GM23338 (cell line): Measurements from ENCODE around the gene MSH4. TPM values are rescaled to one million over a fixed set of nuclear protein-coding genes. Genes with fewer than 3 reads are reported as not detected.

Source experiments
- ATAC-seq: fragments of 200-7000 bp; cut with Tn5 transposase; 3 replicates; pipeline ENCODE4 v1.9.1; 2020
- DNase-seq: peaks from one replicate; pipeline ENCODE4 v3.0.0-alpha.2; 2015; ENCODE audit warnings: low spot score
- H2AFZ ChIP-seq: fragments of 200-600 bp; sonication (generic); 2 replicates; pipeline ENCODE4 v1.8.0; 2016; ENCODE audit warnings: antibody characterized with exemption, mild to moderate bottlenecking, moderate library complexity
- H3F3A ChIP-seq: fragments of 200-600 bp; sonication (generic); replicated peaks from 2 replicates; pipeline ENCODE4 v1.8.0; 2017; ENCODE audit warnings: antibody characterized with exemption, mixed run types, low read depth
- H3K27ac ChIP-seq: fragments of 200-600 bp; sonication (generic); 2 replicates; pipeline ENCODE4 v1.6.1; 2016; ENCODE audit warnings: low read depth
- H3K27me3 ChIP-seq: fragments of 200-600 bp; sonication (generic); 2 replicates; pipeline ENCODE4 v1.8.0; 2016; ENCODE audit warnings: mild to moderate bottlenecking, mixed run types, moderate library complexity; ENCODE audit not compliant: insufficient read depth
- H3K36me3 ChIP-seq: fragments of 200-600 bp; sonication (generic); 2 replicates; pipeline ENCODE4 v1.8.0; 2016; ENCODE audit warnings: mild to moderate bottlenecking; ENCODE audit not compliant: insufficient read depth
- H3K4me1 ChIP-seq: fragments of 200-600 bp; sonication (generic); 2 replicates; pipeline ENCODE4 v1.8.0; 2016; ENCODE audit warnings: mild to moderate bottlenecking, moderate library complexity; ENCODE audit not compliant: insufficient read depth
- H3K4me2 ChIP-seq: fragments of 200-600 bp; sonication (generic); 2 replicates; pipeline ENCODE4 v1.7.1; 2017; ENCODE audit warnings: mixed run types
- H3K4me3 ChIP-seq: fragments of 200-600 bp; sonication (generic); 2 replicates; pipeline ENCODE4 v1.6.1; 2016; ENCODE audit warnings: mixed run types
- H3K79me2 ChIP-seq: fragments of 200-600 bp; sonication (generic); replicated peaks from 2 replicates; pipeline ENCODE4 v1.8.0; 2017; ENCODE audit warnings: mild to moderate bottlenecking; ENCODE audit not compliant: insufficient read depth
- H3K9me2 ChIP-seq: fragments of 200-600 bp; sonication (generic); 2 replicates; pipeline ENCODE4 v1.8.0; 2017; ENCODE audit not compliant: insufficient read depth
- H4K20me1 ChIP-seq: fragments of 200-600 bp; sonication (generic); replicated peaks from 2 replicates; pipeline ENCODE4 v1.8.0; 2017; ENCODE audit warnings: mild to moderate bottlenecking; ENCODE audit not compliant: insufficient read depth
- H3K27ac Mint-ChIP-seq: 2 replicates; pipeline ENCODE4 v1.8.0; 2020; ENCODE audit warnings: inconsistent platforms, mild to moderate bottlenecking, moderate library complexity, mixed read lengths
- H3K27me3 Mint-ChIP-seq: 3 replicates; pipeline ENCODE4 v1.8.0; 2022; ENCODE audit warnings: low read depth, mild to moderate bottlenecking, moderate library complexity, mixed read lengths, inconsistent platforms; ENCODE audit not compliant: insufficient read depth, poor library complexity
- H3K36me3 Mint-ChIP-seq: 3 replicates; pipeline ENCODE4 v1.8.0; 2021; ENCODE audit warnings: low read depth, mild to moderate bottlenecking, inconsistent platforms, moderate library complexity, mixed read lengths
- H3K4me1 Mint-ChIP-seq: 3 replicates; pipeline ENCODE4 v1.8.0; 2020; ENCODE audit warnings: mild to moderate bottlenecking, inconsistent platforms, mixed read lengths
- H3K4me3 Mint-ChIP-seq: 3 replicates; pipeline ENCODE4 v1.8.0; 2021; ENCODE audit warnings: moderate library complexity, mild to moderate bottlenecking, inconsistent platforms, mixed read lengths
- H3K9me3 Mint-ChIP-seq: 3 replicates; pipeline ENCODE4 v1.8.0; 2020; ENCODE audit warnings: moderate library complexity, mild to moderate bottlenecking, inconsistent platforms, mixed read lengths
- polyA plus RNA-seq: library from polyadenylated mRNA; unstranded; fragments of >200 nt; fragmentation: Nextera tagmentation; extraction: Ambion mirVana; gene quantifications from 2 replicates; pipeline ENCODE4 v1.2.1, GENCODE V29; 2016
- total RNA-seq: library from RNA; depleted of rRNA; stranded (reverse); fragments of >200 nt; shearing (Covaris generic); gene quantifications from 2 replicates; pipeline ENCODE4 v1.2.3, GENCODE V29; 2014
- TF ChIP-seq, protein P1 (sequence below), 2 experiments: fragments of 200-600 bp in 1 of 2; sonication (generic) in 1 of 2; conservative IDR thresholded peaks; 2 replicates each; pipeline versions ENCODE4 v1.5.1 to v1.6.1; 2016 to 2017; ENCODE audit warnings: antibody characterized with exemption in 2 of 2, low read depth in 2 of 2, mild to moderate bottlenecking in 2 of 2, moderate library complexity in 1 of 2
- TF ChIP-seq, protein P2 (sequence below): fragments of 250-450 bp; sonication (Bioruptor Pico); IDR thresholded peaks from 2 replicates; pipeline ENCODE4 v1.5.0; 2020; ENCODE audit warnings: mild to moderate bottlenecking, moderate library complexity

MSH4 gene
- total and polyA plus RNA-seq, 2 experiments from 2014 or later: 0.10 to 0.24 TPM

DNA sequence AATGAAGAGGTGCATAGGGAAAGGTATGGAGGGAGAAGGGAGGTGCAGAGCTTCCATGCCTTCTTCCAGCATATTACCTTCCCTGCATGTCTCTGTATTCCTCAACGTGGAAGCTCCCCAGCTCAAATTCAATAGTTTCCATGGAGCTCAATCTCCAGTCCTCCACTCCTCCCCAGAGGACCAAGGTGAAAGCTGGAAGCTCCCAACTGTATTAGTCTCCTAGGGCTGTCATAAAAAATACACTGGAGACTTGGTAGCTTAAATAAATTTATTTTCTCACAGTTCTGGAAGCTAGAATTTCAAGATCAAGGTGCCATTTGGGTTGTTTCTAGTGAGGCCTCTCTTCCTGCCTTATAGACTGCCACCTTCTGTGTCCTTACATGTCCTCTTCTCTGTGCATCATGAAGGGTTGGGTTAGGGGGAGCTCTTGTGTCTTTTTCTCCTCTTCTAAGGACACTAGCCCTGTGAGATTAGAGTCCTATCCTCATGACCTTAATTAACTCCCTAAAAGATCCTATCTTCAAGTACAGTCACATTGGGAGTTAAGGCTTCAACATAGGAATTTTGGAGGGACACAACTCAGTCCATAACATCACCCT lies 32.5 kb upstream of the MSH4 start:
- Histone ChIP-seq H3K9me2 (0 out of 2 replicates have a peak, but pooled peaks cover 1% of the 10 kb centered on the region), H3K27me3 (no peaks in the 10 kb centered on the region), H3K27ac (no peak overlapping the region), H3K36me3 (no peaks in the 10 kb centered on the region), H2AFZ (no peak overlapping the region), H3K4me2 (no peak overlapping the region), H3K4me1 (peaks cover 4% of the 10 kb centered on the region; the same call in 1 of the 2 replicates), H3K4me3 (no peak overlapping the region), H4K20me1 (0 out of 2 replicates have a peak, but pooled peaks cover 5% of the 10 kb centered on the region), H3K79me2 (no peaks in the 10 kb centered on the region), H3F3A (no peaks in the 10 kb centered on the region)
- H3K27me3 Mint-ChIP-seq: no peaks in the 10 kb centered on the region
- TF ChIP-seq, protein P1, sequence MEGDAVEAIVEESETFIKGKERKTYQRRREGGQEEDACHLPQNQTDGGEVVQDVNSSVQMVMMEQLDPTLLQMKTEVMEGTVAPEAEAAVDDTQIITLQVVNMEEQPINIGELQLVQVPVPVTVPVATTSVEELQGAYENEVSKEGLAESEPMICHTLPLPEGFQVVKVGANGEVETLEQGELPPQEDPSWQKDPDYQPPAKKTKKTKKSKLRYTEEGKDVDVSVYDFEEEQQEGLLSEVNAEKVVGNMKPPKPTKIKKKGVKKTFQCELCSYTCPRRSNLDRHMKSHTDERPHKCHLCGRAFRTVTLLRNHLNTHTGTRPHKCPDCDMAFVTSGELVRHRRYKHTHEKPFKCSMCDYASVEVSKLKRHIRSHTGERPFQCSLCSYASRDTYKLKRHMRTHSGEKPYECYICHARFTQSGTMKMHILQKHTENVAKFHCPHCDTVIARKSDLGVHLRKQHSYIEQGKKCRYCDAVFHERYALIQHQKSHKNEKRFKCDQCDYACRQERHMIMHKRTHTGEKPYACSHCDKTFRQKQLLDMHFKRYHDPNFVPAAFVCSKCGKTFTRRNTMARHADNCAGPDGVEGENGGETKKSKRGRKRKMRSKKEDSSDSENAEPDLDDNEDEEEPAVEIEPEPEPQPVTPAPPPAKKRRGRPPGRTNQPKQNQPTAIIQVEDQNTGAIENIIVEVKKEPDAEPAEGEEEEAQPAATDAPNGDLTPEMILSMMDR (conservative IDR thresholded peaks at IDR 0.05; ENCODE audit: low read depth in 2 of 2): peak in 1 of 2 experiments; percentile 19; a peak in 1 of 4 replicates
- TF ChIP-seq, protein P2, sequence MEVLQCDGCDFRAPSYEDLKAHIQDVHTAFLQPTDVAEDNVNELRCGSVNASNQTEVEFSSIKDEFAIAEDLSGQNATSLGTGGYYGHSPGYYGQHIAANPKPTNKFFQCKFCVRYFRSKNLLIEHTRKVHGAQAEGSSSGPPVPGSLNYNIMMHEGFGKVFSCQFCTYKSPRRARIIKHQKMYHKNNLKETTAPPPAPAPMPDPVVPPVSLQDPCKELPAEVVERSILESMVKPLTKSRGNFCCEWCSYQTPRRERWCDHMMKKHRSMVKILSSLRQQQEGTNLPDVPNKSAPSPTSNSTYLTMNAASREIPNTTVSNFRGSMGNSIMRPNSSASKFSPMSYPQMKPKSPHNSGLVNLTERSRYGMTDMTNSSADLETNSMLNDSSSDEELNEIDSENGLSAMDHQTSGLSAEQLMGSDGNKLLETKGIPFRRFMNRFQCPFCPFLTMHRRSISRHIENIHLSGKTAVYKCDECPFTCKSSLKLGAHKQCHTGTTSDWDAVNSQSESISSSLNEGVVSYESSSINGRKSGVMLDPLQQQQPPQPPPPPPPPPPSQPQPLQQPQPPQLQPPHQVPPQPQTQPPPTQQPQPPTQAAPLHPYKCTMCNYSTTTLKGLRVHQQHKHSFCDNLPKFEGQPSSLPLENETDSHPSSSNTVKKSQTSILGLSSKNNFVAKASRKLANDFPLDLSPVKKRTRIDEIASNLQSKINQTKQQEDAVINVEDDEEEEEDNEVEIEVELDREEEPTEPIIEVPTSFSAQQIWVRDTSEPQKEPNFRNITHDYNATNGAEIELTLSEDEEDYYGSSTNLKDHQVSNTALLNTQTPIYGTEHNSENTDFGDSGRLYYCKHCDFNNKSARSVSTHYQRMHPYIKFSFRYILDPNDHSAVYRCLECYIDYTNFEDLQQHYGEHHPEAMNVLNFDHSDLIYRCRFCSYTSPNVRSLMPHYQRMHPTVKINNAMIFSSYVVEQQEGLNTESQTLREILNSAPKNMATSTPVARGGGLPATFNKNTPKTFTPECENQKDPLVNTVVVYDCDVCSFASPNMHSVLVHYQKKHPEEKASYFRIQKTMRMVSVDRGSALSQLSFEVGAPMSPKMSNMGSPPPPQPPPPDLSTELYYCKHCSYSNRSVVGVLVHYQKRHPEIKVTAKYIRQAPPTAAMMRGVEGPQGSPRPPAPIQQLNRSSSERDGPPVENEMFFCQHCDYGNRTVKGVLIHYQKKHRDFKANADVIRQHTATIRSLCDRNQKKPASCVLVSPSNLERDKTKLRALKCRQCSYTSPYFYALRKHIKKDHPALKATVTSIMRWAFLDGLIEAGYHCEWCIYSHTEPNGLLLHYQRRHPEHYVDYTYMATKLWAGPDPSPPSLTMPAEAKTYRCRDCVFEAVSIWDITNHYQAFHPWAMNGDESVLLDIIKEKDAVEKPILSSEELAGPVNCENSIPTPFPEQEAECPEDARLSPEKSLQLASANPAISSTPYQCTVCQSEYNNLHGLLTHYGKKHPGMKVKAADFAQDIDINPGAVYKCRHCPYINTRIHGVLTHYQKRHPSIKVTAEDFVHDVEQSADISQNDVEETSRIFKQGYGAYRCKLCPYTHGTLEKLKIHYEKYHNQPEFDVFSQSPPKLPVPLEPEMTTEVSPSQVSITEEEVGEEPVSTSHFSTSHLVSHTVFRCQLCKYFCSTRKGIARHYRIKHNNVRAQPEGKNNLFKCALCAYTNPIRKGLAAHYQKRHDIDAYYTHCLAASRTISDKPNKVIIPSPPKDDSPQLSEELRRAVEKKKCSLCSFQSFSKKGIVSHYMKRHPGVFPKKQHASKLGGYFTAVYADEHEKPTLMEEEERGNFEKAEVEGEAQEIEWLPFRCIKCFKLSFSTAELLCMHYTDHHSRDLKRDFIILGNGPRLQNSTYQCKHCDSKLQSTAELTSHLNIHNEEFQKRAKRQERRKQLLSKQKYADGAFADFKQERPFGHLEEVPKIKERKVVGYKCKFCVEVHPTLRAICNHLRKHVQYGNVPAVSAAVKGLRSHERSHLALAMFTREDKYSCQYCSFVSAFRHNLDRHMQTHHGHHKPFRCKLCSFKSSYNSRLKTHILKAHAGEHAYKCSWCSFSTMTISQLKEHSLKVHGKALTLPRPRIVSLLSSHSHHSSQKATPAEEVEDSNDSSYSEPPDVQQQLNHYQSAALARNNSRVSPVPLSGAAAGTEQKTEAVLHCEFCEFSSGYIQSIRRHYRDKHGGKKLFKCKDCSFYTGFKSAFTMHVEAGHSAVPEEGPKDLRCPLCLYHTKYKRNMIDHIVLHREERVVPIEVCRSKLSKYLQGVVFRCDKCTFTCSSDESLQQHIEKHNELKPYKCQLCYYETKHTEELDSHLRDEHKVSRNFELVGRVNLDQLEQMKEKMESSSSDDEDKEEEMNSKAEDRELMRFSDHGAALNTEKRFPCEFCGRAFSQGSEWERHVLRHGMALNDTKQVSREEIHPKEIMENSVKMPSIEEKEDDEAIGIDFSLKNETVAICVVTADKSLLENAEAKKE (CRISPR knock-in tag): no peak
- peaks cover 9% of the 10 kb centered on the region for H3K4me1 Mint-ChIP-seq
- no peak overlapping the region for H3K4me3 Mint-ChIP-seq
- H3K27ac Mint-ChIP-seq: no peak overlapping the region
- H3K9me3 Mint-ChIP-seq: 0 out of 3 replicates have a peak, but pooled peaks cover 3% of the 10 kb centered on the region
- ATAC-seq: no peak
- DNase-seq: no peak
- H3K36me3 Mint-ChIP-seq: peaks cover 8% of the 10 kb centered on the region
